K562 (cell line): ENCODE measurements around the gene GEMIN5. TPM values are rescaled to one million over a fixed set of nuclear protein-coding genes. Genes with fewer than 3 reads are reported as not detected.

ENCODE experiments used
- BCOR ChIP-seq: fragments of 450-650 bp; IDR thresholded peaks from 2 replicates; pipeline ENCODE4 v1.6.1; 2016
- CBFA2T3 ChIP-seq: fragments of 450-650 bp; IDR thresholded peaks from 2 replicates; pipeline ENCODE4 v1.6.1; 2017
- CHCHD3 ChIP-seq: fragments of 250-450 bp; sonication (Bioruptor Pico); IDR thresholded peaks from 2 replicates; pipeline ENCODE4 v2.1.2; 2022; ENCODE audit warnings: mild to moderate bottlenecking
- CHD1 ChIP-seq: fragments of 200-600 bp; sonication (generic); IDR thresholded peaks from one replicate; pipeline ENCODE4 v1.6.1; 2012; ENCODE audit warnings: mild to moderate bottlenecking, moderate library complexity, low read length, inconsistent platforms
- CHD2 ChIP-seq: IDR thresholded peaks from 2 replicates; pipeline ENCODE4 v1.6.1; 2011; ENCODE audit warnings: low read depth, low read length
- DMBX1 ChIP-seq: fragments of 250-450 bp; sonication (Bioruptor Pico); IDR thresholded peaks from 2 replicates; pipeline ENCODE4 v1.8.0; 2022; ENCODE audit warnings: inconsistent platforms, mild to moderate bottlenecking, moderate library complexity, borderline replicate concordance
- E2F5 ChIP-seq: sonication (generic); formaldehyde crosslinking; IDR thresholded peaks from 2 replicates; pipeline ENCODE4 v1.8.0; 2022; ENCODE audit warnings: mild to moderate bottlenecking, missing genetic modification reagents
- E2F6 ChIP-seq, 2 experiments: IDR thresholded peaks; 2 replicates each; pipeline ENCODE4 v1.6.1; 2011; ENCODE audit warnings: borderline replicate concordance in 1 of 2, control low read depth in 1 of 2, low read depth in 1 of 2, low read length in 1 of 2, mild to moderate bottlenecking in 1 of 2, mixed read lengths in 1 of 2, moderate library complexity in 1 of 2; ENCODE audit not compliant: insufficient read depth in 1 of 2, insufficient read length in 1 of 2, poor library complexity in 1 of 2, severe bottlenecking in 1 of 2; ENCODE audit errors: extremely low read depth in 1 of 2
- ETS2 ChIP-seq: IDR thresholded peaks from 2 replicates; pipeline ENCODE4 v1.6.1; 2016; ENCODE audit warnings: borderline replicate concordance, missing genetic modification characterization, mild to moderate bottlenecking, moderate library complexity, missing compliant biosample characterization; ENCODE audit not compliant: poor library complexity, severe bottlenecking
- FOXJ2 ChIP-seq: fragments of 200-800 bp; sonication (Bioruptor generic); IDR thresholded peaks from 2 replicates; pipeline ENCODE4 v1.6.1; 2016; ENCODE audit warnings: missing genetic modification characterization, missing compliant biosample characterization
- IRF1 ChIP-seq: sonication (generic); formaldehyde crosslinking; IDR thresholded peaks from 2 replicates; pipeline ENCODE4 v1.8.0; 2022; ENCODE audit warnings: missing genetic modification reagents, mild to moderate bottlenecking, borderline replicate concordance
- MIER1 ChIP-seq: fragments of 450-650 bp; IDR thresholded peaks from 2 replicates; pipeline ENCODE4 v1.6.1; 2016; ENCODE audit warnings: antibody characterized with exemption, mild to moderate bottlenecking, low read depth
- NFYB ChIP-seq: IDR thresholded peaks from 2 replicates; pipeline ENCODE4 v1.6.1; 2011; ENCODE audit warnings: mild to moderate bottlenecking, moderate library complexity; ENCODE audit not compliant: insufficient read length; ENCODE audit errors: extremely low read depth
- NR2F6 ChIP-seq: fragments of 450-650 bp; formaldehyde crosslinking; IDR thresholded peaks from 2 replicates; pipeline ENCODE4 v1.4.0; 2020; ENCODE audit warnings: mild to moderate bottlenecking
- PPARD ChIP-seq: fragments of 250-450 bp; sonication (Bioruptor Pico); IDR thresholded peaks from 2 replicates; pipeline ENCODE4 v1.8.0; 2022; ENCODE audit warnings: inconsistent platforms, mild to moderate bottlenecking, moderate library complexity
- PTRF ChIP-seq: fragments of 450-650 bp; IDR thresholded peaks from 2 replicates; pipeline ENCODE4 v1.6.1; 2016; ENCODE audit warnings: mild to moderate bottlenecking, missing genetic modification characterization, missing compliant biosample characterization
- RNF2 ChIP-seq: sonication (generic); IDR thresholded peaks from 2 replicates; pipeline ENCODE4 v1.6.1; 2016
- SMAD3 ChIP-seq: fragments of 450-650 bp; formaldehyde crosslinking; conservative IDR thresholded peaks from 2 replicates; pipeline ENCODE4 v1.4.0; 2020; ENCODE audit warnings: mild to moderate bottlenecking
- STAG1 ChIP-seq: sonication (generic); formaldehyde crosslinking; IDR thresholded peaks from 2 replicates; pipeline ENCODE4 v1.5.0; 2020; ENCODE audit warnings: missing genetic modification reagents, borderline replicate concordance
- TFAP4 ChIP-seq: sonication (generic); formaldehyde crosslinking; IDR thresholded peaks from 2 replicates; pipeline ENCODE4 v1.8.0; 2022; ENCODE audit warnings: missing genetic modification reagents, mild to moderate bottlenecking, moderate library complexity, borderline replicate concordance
- ZBTB5 ChIP-seq: fragments of 450-650 bp; IDR thresholded peaks from 2 replicates; pipeline ENCODE4 v1.6.1; 2017; ENCODE audit warnings: antibody characterized with exemption
- ZNF263 ChIP-seq: sonication (generic); formaldehyde crosslinking; IDR thresholded peaks from 2 replicates; pipeline ENCODE4 v1.8.0; 2022; ENCODE audit warnings: mild to moderate bottlenecking, missing genetic modification reagents, borderline replicate concordance
- ZNF3 ChIP-seq: fragments of 250-450 bp; sonication (Bioruptor Pico); IDR thresholded peaks from 2 replicates; pipeline ENCODE4 v1.5.0; 2021; ENCODE audit warnings: mild to moderate bottlenecking, moderate library complexity
- ZSCAN29 ChIP-seq: fragments of 450-650 bp; IDR thresholded peaks from 2 replicates; pipeline ENCODE4 v1.6.1; 2017
- polyA plus RNA-seq, 8 experiments: library from polyadenylated mRNA; depleted of rRNA in 4 of 8; stranded (reverse) in 5 of 8; unstranded in 3 of 8; fragments of >200 nt; fragmentation: Nextera tagmentation in 2 of 8; fragmentation: Illumina TruSeq in 1 of 8; extraction: Ambion mirVana in 2 of 8; extraction: Trizol in 1 of 8; gene quantifications; 2 replicates each; pipeline versions ENCODE4 v1.2.1 to v1.2.3, GENCODE V29; 2011 to 2014; ENCODE audit warnings: inconsistent platforms in 1 of 8, missing spikeins in 1 of 8
- total RNA-seq, 7 experiments: library from RNA; depleted of rRNA in 6 of 7; stranded (reverse); fragments of >200 nt in 6 of 7; fragmentation: Illumina TruSeq in 2 of 7; extraction: Trizol in 2 of 7; gene quantifications; 2 replicates each; pipeline versions ENCODE4 v1.2.1 to v1.2.3, GENCODE V29; 2011 to 2021; ENCODE audit warnings: low replicate concordance in 1 of 7

The GEMIN5 gene
- total and polyA plus RNA-seq, 9 of the 15 experiments (the other 6 are each of a cell fraction or from before 2014, with no cell fraction given) = 10.3 to 48.2 (median 34.7) TPM

- TF ChIP-seq E2F5 (CRISPR knock-in tag) (no peak), IRF1 (no peak), ETS2 (no peak), ZSCAN29 (no peak), NR2F6 (CRISPR knock-in tag) (no peak), NFYB (no peak), PTRF (tag) (no peak), CHD1 (peak; percentile 42), RNF2 (0 out of 2 replicates have a peak, but pooled peaks have one; percentile 55), ZBTB5 (no peak), STAG1 (no peak), CBFA2T3 (no peak), E2F6 (IDR thresholded peaks at IDR 0.05; ENCODE audit: borderline replicate concordance in 1 of 2, extremely low read depth in 1 of 2, insufficient read depth in 1 of 2, insufficient read length in 1 of 2, low read depth in 1 of 2, low read length in 1 of 2, poor library complexity in 1 of 2, severe bottlenecking in 1 of 2) (peak; percentile 95 to 97), BCOR (no peak), ZNF3 (no peak), MIER1 (no peak), CHCHD3 (no peak), FOXJ2 (no peak), ZNF263 (CRISPR knock-in tag) (peak; percentile 47; the same call in 1 of the 2 replicates), SMAD3 (no peak), DMBX1 (CRISPR knock-in tag) (no peak; the same call in 1 of the 2 replicates), TFAP4 (peak; percentile 92), PPARD (no peak), CHD2 (no peak)
Observed at GRCh38 chr5:154937718-154938466, at the start of gene GEMIN5 (continued).
